HG03039 (cell line): ENCODE results near the gene TMPRSS9.
"Not testable (repeated sequence)": the region's sequence is repeated elsewhere in the genome, so short reads cannot be mapped to it uniquely, and the experiment has no call there.

Source experiments
- ATAC-seq: cut with Tn5 transposase; IDR thresholded peaks from one replicate; pipeline ENCODE4 v1.9.1; 2021; ENCODE audit warnings: mild to moderate bottlenecking, moderate library complexity; ENCODE audit not compliant: unreplicated experiment

Gene TMPRSS9

GRCh38 chr19:2387367-2388288 is 27.6 kb downstream of the TMPRSS9 start:
- no peak for ATAC-seq

DNA sequence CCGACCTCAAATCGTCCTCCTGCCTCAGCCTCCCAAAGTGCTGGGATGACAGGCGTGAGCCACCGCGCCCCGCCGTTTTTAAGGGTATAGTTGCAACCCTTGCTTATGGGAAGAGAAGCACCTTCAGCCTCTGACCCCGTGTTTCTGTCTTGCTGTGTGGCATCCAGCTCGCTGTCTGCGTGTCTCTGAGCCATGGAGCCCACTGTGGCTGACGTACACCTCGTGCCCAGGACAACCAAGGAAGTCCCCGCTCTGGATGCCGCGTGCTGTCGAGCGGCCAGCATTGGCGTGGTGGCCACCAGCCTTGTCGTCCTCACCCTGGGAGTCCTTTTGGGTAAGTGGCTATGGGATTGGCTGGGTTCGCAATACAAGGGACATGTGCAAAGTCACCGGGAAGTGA is 29.5 kb downstream of the TMPRSS9 start:
- ATAC-seq, result no peak

DNA sequence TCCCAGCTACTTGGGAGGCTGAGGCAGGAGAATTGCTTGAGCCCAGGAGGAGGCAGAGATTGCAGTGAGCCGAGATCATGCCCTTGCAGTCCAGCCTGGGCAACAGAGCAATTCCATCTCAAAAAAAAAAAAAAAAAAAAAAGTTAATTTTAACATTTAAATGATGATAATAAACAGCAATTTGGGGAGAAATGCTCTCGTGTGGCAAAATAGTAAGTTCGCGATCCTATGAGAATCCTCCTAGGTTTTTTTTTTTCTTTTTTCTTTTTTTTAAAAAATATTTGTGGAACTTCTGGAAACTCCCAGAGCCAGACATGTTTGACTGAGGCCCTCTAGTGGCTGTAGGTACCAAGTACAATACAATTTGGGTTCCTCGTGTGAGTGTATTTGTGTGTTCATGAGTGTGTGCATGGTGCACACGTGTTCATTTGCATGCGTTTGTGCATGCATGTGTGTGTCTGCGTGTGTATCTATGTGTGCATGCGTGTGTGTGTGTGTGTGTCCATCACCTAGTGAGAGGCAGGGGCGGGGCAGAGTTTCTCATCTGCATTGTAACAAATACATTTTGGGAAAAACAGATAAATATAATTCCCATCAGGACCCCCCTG is 31.2 kb downstream of the TMPRSS9 start:
- no peak for ATAC-seq

DNA sequence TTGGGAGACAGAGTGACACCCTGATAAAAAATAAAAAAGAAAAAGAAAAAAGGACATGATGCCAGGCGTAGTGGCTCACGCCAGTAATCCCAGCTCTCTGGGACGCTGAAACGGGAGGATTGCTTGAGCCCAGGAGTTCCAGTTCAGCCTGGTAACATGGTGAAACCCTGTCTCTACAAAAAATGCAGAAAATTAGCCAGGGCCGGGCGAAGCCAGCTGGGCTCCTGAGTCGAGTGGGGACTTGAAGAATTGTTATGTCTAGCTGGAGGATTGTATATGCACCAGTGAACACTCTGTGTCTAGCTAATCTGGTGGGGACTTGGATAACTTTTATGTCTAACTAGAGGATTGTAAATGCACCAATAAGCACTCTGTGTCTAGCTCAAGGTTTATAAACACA is 32.3 kb downstream of the TMPRSS9 start:
- no peak for ATAC-seq

DNA sequence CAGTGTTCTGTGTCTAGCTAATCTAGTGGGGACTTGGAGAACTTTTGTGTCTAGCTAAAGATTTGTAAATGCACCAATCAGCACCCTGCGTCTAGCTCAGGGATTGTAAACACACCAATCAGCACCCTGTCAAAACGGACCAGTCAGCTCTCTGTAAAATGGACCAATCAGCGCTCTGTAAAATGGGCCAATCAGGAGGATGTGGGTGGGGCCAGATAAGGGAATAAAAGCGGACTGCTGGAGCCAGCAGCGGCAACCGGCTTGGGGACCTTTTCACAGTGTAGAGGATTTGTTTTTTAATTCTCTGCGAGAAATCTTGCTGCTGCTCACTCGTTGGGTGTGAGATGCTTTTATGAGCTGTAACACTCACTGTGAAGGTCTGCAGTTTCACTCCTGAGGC is 32.8 kb downstream of the TMPRSS9 start:
- not testable (repeated sequence) for ATAC-seq

GRCh38 chr19:2394054-2394441 is 34.0 kb downstream of the TMPRSS9 start:
- no peak for ATAC-seq

DNA sequence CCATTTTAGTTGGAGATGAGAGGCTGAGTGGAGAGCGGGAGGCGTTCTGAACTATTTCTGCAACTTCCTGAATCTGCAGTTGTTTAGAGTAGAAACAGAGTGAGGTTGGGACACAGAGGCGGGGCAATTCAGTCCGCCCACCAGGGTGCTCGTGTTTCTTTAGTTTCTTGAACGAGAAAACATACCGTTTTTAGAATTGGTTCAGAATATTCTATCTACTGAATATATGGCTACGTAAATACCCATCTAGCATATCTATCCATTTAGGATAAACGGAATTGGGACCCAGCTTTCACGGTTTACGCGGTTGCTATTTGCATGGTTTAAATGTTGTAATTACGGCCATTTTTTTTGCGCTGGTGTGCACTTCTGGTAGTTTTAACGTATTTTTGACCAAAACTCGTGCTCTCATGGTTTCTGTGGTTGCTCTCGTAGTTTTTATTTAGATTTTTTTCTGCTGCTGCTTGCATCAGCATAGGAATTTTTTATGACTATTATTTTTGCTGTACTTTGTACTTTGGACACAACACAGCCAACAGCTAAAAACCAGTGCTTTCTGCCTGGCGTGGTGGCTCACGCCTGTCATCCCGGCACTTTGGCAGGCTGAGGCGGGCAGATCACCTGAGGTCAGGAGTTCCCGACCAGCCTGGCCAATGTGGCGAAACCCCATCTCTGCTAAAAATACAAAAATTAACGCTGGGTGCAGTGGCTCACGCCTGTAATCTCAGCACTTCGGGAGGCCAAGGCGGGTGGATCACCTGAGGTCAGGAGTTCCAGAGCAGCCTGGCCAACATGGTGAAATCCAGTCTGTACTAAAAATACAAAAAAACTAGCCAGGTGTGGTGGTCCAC is 34.6 kb downstream of the TMPRSS9 start:
- no peak for ATAC-seq

DNA sequence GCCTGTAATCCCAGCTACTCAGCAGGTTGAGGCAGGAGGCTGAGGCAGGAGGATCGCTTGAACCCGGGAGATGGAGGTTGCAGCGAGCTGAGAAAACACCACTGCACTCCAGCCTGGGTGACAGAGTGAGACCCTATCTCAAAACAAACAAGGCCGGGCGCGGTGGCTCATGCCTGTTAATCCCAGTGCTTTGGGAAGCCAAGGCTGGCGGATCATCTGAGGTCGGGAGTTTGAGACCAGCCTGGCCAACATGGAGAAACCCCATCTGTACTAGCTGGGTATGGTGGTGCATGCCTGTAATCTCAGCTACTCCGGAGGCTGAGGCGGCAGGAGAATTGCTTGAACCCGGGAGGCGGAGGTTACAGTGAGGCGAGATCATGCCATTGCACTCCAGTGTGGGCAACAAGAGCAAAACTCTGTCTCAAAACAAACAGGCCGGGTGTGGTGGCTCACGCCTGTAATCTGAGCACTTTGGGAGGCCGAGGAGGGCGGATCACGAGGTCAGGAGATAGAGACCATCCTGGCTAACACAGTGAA is 35.3 kb downstream of the TMPRSS9 start:
- ATAC-seq, result not testable (repeated sequence)

- ATAC-seq, result not testable (repeated sequence)
These were observed 37.1 kb downstream of the TMPRSS9 start for GRCh38 chr19:2397173-2397572.

DNA sequence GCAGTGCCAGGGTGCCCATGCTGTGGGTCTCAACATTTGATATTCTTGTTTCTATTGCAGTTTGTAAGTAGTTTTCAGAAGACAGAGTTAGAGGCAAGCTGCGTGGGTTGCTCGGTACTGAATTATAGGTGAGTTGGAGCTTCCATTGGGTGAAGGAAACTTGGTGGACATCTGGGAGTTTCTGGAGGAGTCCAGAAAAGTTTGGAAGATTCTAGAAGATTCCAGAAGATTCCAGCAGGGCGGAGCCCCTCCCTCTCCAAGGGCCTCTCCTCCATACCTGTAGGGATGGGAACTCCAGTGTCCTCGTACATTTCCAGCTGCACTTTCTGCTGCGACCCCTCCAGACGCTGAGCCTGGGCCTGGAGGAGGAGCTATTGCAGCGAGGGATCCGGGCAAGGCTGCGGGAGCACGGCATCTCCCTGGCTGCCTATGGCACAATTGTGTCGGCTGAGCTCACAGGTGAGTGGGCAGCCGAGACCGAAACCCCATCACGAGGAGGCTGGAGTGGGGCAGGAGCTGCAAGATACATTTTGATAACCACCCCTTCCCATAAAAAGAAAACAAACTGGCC is 38.8 kb downstream of the TMPRSS9 start:
- ATAC-seq, result no peak

- ATAC-seq, result no peak
These were observed 39.5 kb downstream of the TMPRSS9 start for GRCh38 chr19:2399582-2399981.

DNA sequence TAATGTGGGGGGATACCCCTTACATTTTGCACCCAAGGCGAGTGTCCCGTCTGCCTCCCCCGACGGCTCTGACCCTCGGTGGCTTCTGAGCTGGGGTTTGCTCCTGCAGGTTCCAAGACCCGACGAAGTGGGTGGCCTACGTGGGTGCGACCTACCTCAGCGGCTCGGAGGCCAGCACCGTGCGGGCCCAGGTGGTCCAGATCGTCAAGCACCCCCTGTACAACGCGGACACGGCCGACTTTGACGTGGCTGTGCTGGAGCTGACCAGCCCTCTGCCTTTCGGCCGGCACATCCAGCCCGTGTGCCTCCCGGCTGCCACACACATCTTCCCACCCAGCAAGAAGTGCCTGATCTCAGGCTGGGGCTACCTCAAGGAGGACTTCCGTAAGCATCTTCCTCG is 48.2 kb downstream of the TMPRSS9 start:
- no peak for ATAC-seq

GRCh38 chr19:2409352-2409912 is 49.4 kb downstream of the TMPRSS9 start:
- ATAC-seq, result no peak

DNA sequence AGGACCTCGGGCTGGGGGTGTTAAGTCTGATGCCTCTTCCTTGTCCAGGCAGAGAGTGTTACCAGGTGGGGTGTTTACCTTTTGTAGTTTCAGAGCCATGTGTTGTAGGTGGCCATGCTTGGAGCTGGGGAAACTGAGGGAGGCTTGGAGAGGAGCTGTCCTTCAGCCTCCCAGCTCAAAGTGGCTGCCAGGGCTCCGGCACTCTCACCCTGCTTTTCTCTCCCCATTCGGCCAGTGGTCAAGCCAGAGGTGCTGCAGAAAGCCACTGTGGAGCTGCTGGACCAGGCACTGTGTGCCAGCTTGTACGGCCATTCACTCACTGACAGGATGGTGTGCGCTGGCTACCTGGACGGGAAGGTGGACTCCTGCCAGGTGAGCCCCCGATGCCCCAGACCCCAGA is 50.0 kb downstream of the TMPRSS9 start:
- no peak for ATAC-seq

DNA sequence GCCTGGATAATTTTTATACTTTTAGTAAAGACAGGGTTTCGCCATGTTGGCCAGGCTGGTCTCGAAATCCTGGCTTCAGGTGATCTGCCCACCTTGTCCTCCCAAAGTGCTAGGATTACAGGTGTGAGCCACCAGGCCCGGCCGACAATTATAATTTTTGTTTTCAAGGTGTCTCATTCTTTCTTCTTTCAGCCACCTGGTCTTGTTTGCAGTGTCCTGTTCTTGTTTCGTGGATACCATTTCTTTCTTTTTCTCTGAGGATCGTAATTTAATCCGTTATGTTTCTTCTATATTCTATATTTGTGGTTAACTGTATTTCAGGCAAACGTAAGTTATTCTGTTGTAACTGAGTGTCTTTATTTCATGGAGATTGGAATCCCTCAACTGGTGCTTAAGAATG is 51.6 kb downstream of the TMPRSS9 start:
- ATAC-seq, result no peak

- ATAC-seq, result no peak
These were observed 52.4 kb downstream of the TMPRSS9 start for GRCh38 chr19:2412449-2412848.

DNA sequence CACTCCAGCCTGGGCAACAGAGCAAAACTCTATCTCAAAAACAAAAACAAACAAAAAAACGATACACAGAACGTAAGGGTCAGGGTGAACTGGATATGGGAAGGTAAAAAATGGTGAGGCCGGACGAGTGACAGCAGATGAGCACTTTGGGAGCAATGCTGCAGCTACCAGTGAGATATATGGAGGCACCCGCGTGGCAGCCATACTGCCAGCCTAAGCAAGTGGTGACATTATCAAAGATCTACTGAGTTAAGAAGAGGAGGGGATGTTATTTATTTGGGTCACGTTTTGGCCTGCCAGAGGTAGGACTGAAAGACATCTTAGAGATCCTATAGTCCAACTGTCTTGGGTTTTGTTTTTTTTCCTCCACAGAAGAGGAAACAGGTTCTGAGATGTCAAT is 53.1 kb downstream of the TMPRSS9 start:
- no peak for ATAC-seq

DNA sequence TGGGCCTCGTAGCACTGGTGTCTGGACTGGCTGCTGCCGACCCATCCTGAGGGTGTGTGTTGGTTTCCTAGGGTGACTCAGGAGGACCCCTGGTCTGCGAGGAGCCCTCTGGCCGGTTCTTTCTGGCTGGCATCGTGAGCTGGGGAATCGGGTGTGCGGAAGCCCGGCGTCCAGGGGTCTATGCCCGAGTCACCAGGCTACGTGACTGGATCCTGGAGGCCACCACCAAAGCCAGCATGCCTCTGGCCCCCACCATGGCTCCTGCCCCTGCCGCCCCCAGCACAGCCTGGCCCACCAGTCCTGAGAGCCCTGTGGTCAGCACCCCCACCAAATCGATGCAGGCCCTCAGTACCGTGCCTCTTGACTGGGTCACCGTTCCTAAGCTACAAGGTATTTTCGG is 53.6 kb downstream of the TMPRSS9 start:
- no peak for ATAC-seq

DNA sequence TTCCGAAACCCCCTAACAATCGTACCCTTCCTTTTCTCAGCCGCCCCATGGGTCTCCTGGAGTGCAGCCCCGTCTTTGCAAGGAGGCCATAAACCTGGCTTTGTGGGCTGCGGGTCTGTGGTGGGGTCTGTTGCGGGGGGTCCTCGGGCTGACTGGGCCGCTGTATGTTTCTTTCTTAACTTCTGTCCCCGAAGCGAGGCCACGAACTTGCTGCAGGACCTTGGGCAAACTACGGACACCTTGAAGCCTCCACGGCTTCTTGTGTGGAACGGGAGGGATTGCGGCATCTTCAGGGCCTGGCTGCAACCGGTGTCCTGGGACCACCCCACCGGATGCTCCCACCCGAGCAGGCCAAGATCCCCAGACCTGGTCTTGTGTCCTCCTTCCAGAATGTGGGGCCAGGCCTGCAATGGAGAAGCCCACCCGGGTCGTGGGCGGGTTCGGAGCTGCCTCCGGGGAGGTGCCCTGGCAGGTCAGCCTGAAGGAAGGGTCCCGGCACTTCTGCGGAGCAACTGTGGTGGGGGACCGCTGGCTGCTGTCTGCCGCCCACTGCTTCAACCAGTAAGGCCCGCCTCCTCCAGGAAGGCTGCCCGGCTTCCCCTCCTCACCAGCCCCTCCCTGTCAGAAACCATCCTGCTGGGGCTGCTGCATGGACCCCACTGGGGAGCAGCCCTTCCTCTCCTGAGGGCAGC is 55.4 kb downstream of the TMPRSS9 start:
- ATAC-seq, result no peak

GRCh38 chr19:2415973-2416319 is 55.9 kb downstream of the TMPRSS9 start:
- ATAC-seq, result no peak
